Hepatic stellate cell (primary cell): Measurements from ENCODE around the gene CUZD1.

Experiments used
- DNase-seq: peaks from one replicate; pipeline ENCODE4 v3.0.0; 2011; ENCODE audit warnings: low spot score

Gene CUZD1

GRCh38 chr10:122812751-122813150 is 32.9 kb downstream of the CUZD1 start:
- no peak for DNase-seq

GRCh38 chr10:122802282-122802681 is 43.4 kb downstream of the CUZD1 start:
- no peak for DNase-seq

GRCh38 chr10:122798704-122799231 is 46.9 kb downstream of the CUZD1 start:
- no peak for DNase-seq

GRCh38 chr10:122796796-122797195 is 48.9 kb downstream of the CUZD1 start:
- DNase-seq: no peak

GRCh38 chr10:122795924-122796323 is 49.7 kb downstream of the CUZD1 start:
- no peak for DNase-seq

GRCh38 chr10:122786269-122786668 is 59.4 kb downstream of the CUZD1 start:
- peak; percentile 40 for DNase-seq

DNA sequence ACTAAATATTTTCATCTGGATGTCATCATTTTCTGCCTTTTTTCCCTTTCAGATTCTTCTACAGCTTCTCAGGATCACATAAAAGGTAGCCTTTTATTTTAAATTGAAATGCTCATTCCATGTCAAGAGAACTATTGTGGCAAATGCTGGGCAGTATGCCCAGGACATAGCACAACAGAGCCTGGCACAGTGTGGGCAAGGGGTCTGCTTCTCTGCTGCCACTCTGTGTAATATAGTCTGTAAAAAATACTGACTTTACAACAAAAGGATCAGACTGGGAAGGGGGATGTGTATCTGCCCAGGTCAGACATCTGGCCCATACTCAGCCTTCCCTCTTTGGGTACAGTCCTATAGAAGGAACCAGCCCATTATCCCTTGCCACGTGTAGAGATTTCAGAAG is 62.7 kb downstream of the CUZD1 start:
- no peak for DNase-seq
